Measurements from ENCODE around the gene ST14.

- TF ChIP-seq CTCF (IDR thresholded peaks at IDR 0.05) (no peak), POLR2A (IDR thresholded peaks at IDR 0.05) (no peak)
Observed at GRCh38 chr11:130199792-130200191, 40.2 kb downstream of the ST14 start.

All from Peyer's patch (tissue), 4 donors.